Measurements from ENCODE around the gene VBP1.
A peak's percentile ranks its signal among the peaks of the same experiment; 100 is the strongest.
"Not testable (repeated sequence)": the region's sequence is repeated elsewhere in the genome, so short reads cannot be mapped to it uniquely, and the experiment has no call there.

The VBP1 gene

GRCh38 chrX:155215443-155216178 lies 649 bp upstream of the VBP1 start:
- H3K4me3 ChIP-seq (ENCODE audit: control insufficient read depth, low read depth, low read length), result peak overlapping the region; percentile 81
- DNase-seq (ENCODE audit: low read depth), result peak; percentile 4
- no peak for TF ChIP-seq CTCF (conservative IDR thresholded peaks at IDR 0.05; ENCODE audit: control insufficient read depth, insufficient read depth, low read depth, low read length)

- peak overlapping the region; percentile 81 for H3K4me3 ChIP-seq (ENCODE audit: control insufficient read depth, low read depth, low read length)
- peak; percentile 11 for DNase-seq (ENCODE audit: low read depth)
These were observed 730 bp downstream of the VBP1 start for GRCh38 chrX:155216940-155217440.

GRCh38 chrX:155218777-155219176 lies 2.5 kb downstream of the VBP1 start:
- no peak for TF ChIP-seq CTCF (conservative IDR thresholded peaks at IDR 0.05; ENCODE audit: control insufficient read depth, insufficient read depth, low read depth, low read length)
- no peak for DNase-seq (ENCODE audit: low read depth)
- H3K4me3 ChIP-seq (ENCODE audit: control insufficient read depth, low read depth, low read length), result no peak overlapping the region

More at GRCh38 chrX:155216940-155217440, 730 bp downstream of the VBP1 start:
- no peak for TF ChIP-seq CTCF (conservative IDR thresholded peaks at IDR 0.05; ENCODE audit: control insufficient read depth, insufficient read depth, low read depth, low read length)

GRCh38 chrX:155221351-155221750 lies 5.1 kb downstream of the VBP1 start:
- DNase-seq (ENCODE audit: low read depth), result no peak
- H3K4me3 ChIP-seq (ENCODE audit: control insufficient read depth, low read depth, low read length), result no peak overlapping the region
- TF ChIP-seq CTCF (conservative IDR thresholded peaks at IDR 0.05; ENCODE audit: control insufficient read depth, insufficient read depth, low read depth, low read length), result no peak

- H3K4me3 ChIP-seq (ENCODE audit: control insufficient read depth, low read depth, low read length); DNase-seq (ENCODE audit: low read depth): not testable (repeated sequence)
These were observed 7.5 kb downstream of the VBP1 start for GRCh38 chrX:155223746-155224145.

GRCh38 chrX:155225774-155226173 lies 9.5 kb downstream of the VBP1 start:
- no peak overlapping the region for H3K4me3 ChIP-seq (ENCODE audit: control insufficient read depth, low read depth, low read length)
- no peak for DNase-seq (ENCODE audit: low read depth)
- TF ChIP-seq CTCF (conservative IDR thresholded peaks at IDR 0.05; ENCODE audit: control insufficient read depth, insufficient read depth, low read depth, low read length), result no peak

- no peak for TF ChIP-seq CTCF (conservative IDR thresholded peaks at IDR 0.05; ENCODE audit: control insufficient read depth, insufficient read depth, low read depth, low read length)
- H3K4me3 ChIP-seq (ENCODE audit: control insufficient read depth, low read depth, low read length), result no peak overlapping the region
- DNase-seq (ENCODE audit: low read depth), result no peak
These were observed 14.9 kb downstream of the VBP1 start for GRCh38 chrX:155231163-155231562.
